SU-DHL-6 (cell line): Measurements from ENCODE around the gene LPCAT1.

Source experiments
- H2AFZ ChIP-seq: fragments of 200-600 bp; sonication (generic); 2 replicates; pipeline ENCODE4 v1.6.1; 2014; ENCODE audit warnings: low read depth, mild to moderate bottlenecking, moderate library complexity, mixed read lengths, antibody characterized with exemption, low read length; ENCODE audit not compliant: severe bottlenecking
- H3F3A ChIP-seq: fragments of 200-600 bp; shearing (Covaris generic); 2 replicates; pipeline ENCODE4 v1.6.0; 2016; ENCODE audit warnings: antibody characterized with exemption, mild to moderate bottlenecking; ENCODE audit not compliant: insufficient read depth
- H3K27ac ChIP-seq: fragments of 200-600 bp; sonication (generic); 2 replicates; pipeline ENCODE4 v1.5.1; 2016; ENCODE audit warnings: low read depth, mild to moderate bottlenecking, low read length, moderate library complexity, mixed read lengths
- H3K27me3 ChIP-seq: fragments of 200-600 bp; sonication (generic), shearing (Covaris generic); 2 replicates; pipeline ENCODE4 v1.6.0; 2014; ENCODE audit warnings: mild to moderate bottlenecking, low read length
- H3K36me3 ChIP-seq: fragments of 200-600 bp; sonication (generic); 2 replicates; pipeline ENCODE4 v1.6.1; 2014; ENCODE audit warnings: mild to moderate bottlenecking, low read length, mixed read lengths
- H3K4me2 ChIP-seq: fragments of 300-600, 200-600 bp; shearing (Covaris generic), sonication (generic); 2 replicates; pipeline ENCODE4 v1.6.0; 2014; ENCODE audit warnings: low read length, low read depth, mild to moderate bottlenecking; ENCODE audit not compliant: poor library complexity, severe bottlenecking
- H3K4me3 ChIP-seq: fragments of 200-600 bp; sonication (generic); 2 replicates; pipeline ENCODE4 v1.5.1; 2014; ENCODE audit warnings: antibody characterized with exemption, low read length, mild to moderate bottlenecking, mixed read lengths; ENCODE audit not compliant: insufficient read depth, poor library complexity, severe bottlenecking
- H3K79me2 ChIP-seq: fragments of 200-600 bp; sonication (generic); 2 replicates; pipeline ENCODE4 v1.6.1; 2014; ENCODE audit warnings: mild to moderate bottlenecking, low read length, moderate library complexity; ENCODE audit not compliant: insufficient read depth
- H3K9ac ChIP-seq: fragments of 200-600 bp; sonication (generic); 2 replicates; pipeline ENCODE4 v1.7.0; 2014; ENCODE audit warnings: mild to moderate bottlenecking, low read length
- H3K9me2 ChIP-seq: fragments of 200-600 bp; sonication (generic); replicated peaks from 2 replicates; pipeline ENCODE4 v1.6.1; 2014; ENCODE audit warnings: low read length; ENCODE audit not compliant: insufficient read depth
- H3K9me3 ChIP-seq: fragments of 200-600 bp; sonication (generic); 2 replicates; pipeline ENCODE4 v1.6.1; 2014; ENCODE audit warnings: low read length, mixed read lengths; ENCODE audit not compliant: insufficient read depth
- H4K20me1 ChIP-seq: fragments of 200-600 bp; sonication (generic); 2 replicates; pipeline ENCODE4 v1.6.1; 2014; ENCODE audit warnings: low read depth, mild to moderate bottlenecking, antibody characterized with exemption, low read length, moderate library complexity, mixed read lengths
- EZH2phosphoT487 ChIP-seq: fragments of 200-600 bp; sonication (generic), shearing (Covaris generic); conservative IDR thresholded peaks from 2 replicates; pipeline ENCODE4 v1.6.1; 2018; ENCODE audit warnings: mild to moderate bottlenecking, antibody characterized with exemption, low read length, moderate library complexity, mixed read lengths
- TF ChIP-seq, protein P1 (sequence below): fragments of 200-600 bp; sonication (generic); IDR thresholded peaks from one replicate; pipeline ENCODE4 v1.5.1; 2017; ENCODE audit warnings: antibody characterized with exemption, mild to moderate bottlenecking, low read length, moderate library complexity; ENCODE audit not compliant: insufficient read depth, poor library complexity, severe bottlenecking

The LPCAT1 gene

DNA sequence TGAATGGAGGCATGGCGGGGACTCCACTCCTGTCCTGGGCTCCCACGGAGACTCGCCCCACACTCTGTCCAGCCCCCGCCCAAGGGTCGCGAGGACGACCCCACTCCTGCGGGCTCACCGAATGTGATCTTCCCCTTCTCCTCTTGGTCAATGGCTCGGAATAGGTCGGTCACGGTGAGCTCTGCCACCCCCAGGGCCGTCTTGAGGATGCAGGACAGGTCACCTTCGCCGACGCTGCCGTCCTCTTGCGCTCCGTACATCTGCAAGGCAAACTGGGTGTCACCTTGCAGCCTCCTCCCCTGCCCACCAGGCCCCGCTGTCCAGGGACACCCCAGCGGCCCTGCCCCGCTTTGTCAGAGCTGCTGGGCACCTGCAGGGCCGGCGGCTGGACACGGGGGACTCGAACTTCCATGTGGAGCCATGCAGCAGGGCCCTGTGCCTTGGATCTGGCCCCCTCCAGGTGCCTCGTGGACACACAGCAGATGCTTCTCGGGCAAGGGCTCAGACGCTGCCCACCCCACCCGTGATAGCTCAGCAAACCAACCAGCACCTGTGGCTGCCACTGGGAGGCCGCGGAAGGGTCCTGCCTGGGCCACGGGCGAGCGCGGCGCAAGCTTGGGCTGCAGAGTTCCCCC lies 57.0 kb downstream of the LPCAT1 start:
- H3K9ac ChIP-seq: no peak overlapping the region
- H2AFZ ChIP-seq: no peak overlapping the region
- no peaks in the 10 kb centered on the region for H3K27me3 ChIP-seq
- H3K4me2 ChIP-seq: no peak overlapping the region
- H3K9me3 ChIP-seq: no peaks in the 10 kb centered on the region; the same call in 1 of the 2 replicates
- H3K79me2 ChIP-seq: no peaks in the 10 kb centered on the region
- H3F3A ChIP-seq: no peaks in the 10 kb centered on the region
- no peak overlapping the region for H3K27ac ChIP-seq
- H3K36me3 ChIP-seq: no peaks in the 10 kb centered on the region
- no peaks in the 10 kb centered on the region for H4K20me1 ChIP-seq
- H3K4me3 ChIP-seq: no peak overlapping the region
- TF ChIP-seq, protein P1, sequence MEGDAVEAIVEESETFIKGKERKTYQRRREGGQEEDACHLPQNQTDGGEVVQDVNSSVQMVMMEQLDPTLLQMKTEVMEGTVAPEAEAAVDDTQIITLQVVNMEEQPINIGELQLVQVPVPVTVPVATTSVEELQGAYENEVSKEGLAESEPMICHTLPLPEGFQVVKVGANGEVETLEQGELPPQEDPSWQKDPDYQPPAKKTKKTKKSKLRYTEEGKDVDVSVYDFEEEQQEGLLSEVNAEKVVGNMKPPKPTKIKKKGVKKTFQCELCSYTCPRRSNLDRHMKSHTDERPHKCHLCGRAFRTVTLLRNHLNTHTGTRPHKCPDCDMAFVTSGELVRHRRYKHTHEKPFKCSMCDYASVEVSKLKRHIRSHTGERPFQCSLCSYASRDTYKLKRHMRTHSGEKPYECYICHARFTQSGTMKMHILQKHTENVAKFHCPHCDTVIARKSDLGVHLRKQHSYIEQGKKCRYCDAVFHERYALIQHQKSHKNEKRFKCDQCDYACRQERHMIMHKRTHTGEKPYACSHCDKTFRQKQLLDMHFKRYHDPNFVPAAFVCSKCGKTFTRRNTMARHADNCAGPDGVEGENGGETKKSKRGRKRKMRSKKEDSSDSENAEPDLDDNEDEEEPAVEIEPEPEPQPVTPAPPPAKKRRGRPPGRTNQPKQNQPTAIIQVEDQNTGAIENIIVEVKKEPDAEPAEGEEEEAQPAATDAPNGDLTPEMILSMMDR: no peak
- no peak for TF ChIP-seq EZH2phosphoT487
- no peaks in the 10 kb centered on the region for H3K9me2 ChIP-seq

DNA sequence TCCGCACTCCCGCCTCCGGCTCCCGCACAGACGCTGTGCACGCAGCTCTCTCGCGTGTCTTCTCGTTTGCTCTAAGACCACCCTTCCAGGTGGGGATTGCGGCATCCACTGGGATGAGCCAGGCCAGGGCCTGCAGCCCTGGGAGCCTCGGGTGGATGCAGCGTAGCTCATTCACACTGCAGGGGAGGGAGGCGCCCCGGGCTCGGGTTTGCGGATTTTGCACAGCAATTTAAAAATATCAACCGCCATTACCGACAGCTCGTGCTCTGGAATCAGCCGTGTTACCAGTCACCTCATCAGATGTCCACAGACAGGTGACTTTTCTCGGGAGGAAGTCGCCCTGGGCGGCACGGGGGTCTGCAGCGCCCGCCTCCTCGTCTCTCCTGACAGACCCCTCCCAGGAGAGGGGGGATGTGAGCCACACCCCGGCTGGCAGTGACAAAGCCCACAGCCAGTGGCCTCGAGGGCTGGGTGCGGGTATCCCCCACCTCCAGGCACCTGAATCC lies 57.7 kb downstream of the LPCAT1 start:
- Histone ChIP-seq H2AFZ (no peak overlapping the region), H3K9ac (no peak overlapping the region), H3K9me3 (no peaks in the 10 kb centered on the region; the same call in 1 of the 2 replicates), H3K27ac (no peak overlapping the region), H3K27me3 (no peaks in the 10 kb centered on the region), H3K79me2 (no peaks in the 10 kb centered on the region), H3K36me3 (no peaks in the 10 kb centered on the region), H4K20me1 (no peaks in the 10 kb centered on the region), H3F3A (no peaks in the 10 kb centered on the region), H3K9me2 (no peaks in the 10 kb centered on the region), H3K4me3 (no peak overlapping the region), H3K4me2 (no peak overlapping the region)
- TF ChIP-seq EZH2phosphoT487: no peak
- TF ChIP-seq, protein P1: no peak

DNA sequence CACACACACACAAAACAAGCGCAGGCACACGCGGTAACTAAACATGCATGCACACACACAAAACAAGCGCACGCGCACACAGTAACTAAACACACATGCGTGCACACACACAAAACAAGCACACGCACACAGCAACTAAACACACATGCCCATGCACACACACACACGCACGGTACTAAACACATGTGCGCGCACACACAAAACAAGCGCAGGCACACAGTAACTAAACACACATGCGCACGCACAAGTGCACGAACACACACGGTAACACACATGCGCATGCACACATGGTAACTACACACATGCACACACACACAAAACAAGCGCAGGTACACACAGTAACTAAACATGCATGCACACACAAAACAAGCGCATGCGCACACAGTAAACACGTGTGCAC lies 58.6 kb downstream of the LPCAT1 start:
- Histone ChIP-seq H3K27me3 (no peaks in the 10 kb centered on the region), H3F3A (no peaks in the 10 kb centered on the region), H3K27ac (no peak overlapping the region), H2AFZ (no peak overlapping the region), H3K36me3 (no peaks in the 10 kb centered on the region), H3K4me2 (no peak overlapping the region), H3K9ac (no peak overlapping the region), H4K20me1 (no peaks in the 10 kb centered on the region), H3K4me3 (no peak overlapping the region), H3K79me2 (no peaks in the 10 kb centered on the region), H3K9me3 (no peaks in the 10 kb centered on the region; the same call in 1 of the 2 replicates), H3K9me2 (no peaks in the 10 kb centered on the region)
- TF ChIP-seq EZH2phosphoT487: no peak
- TF ChIP-seq, protein P1: no peak
